ENCODE measurements around the gene WRNIP1.

DNA sequence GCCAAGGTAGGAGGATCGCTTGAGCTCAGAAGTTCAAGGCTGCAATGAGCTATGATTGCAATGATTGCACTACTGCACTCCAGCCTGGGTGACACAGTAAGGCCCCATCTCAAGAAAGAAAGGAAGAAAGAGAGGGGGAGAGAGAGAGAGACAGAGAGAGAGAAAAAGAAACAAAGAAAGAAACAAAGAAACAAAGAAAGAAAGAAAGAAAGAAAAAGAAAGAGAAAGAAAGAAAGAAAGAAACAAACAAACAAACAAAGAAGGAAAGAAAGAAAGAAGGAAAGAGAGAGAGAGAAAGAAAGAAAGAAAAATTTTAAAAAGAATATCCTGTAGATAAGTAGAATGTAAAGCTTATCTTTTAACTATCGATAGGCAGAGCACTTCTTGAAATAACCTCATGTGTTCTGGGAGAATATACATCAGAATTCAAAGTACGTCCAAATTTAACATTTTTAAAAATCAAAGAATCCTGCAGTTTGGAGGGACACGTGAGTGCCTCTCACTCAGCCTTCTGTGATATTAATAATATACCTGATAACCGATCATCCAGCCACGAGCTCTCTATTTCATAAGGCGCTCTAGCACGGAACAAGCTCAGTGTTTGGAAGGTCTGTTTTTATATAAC, 39.7 kb upstream of the WRNIP1 start:
- no peak for TF ChIP-seq ZSCAN29 (IDR thresholded peaks at IDR 0.05)
- TF ChIP-seq, protein P1, sequence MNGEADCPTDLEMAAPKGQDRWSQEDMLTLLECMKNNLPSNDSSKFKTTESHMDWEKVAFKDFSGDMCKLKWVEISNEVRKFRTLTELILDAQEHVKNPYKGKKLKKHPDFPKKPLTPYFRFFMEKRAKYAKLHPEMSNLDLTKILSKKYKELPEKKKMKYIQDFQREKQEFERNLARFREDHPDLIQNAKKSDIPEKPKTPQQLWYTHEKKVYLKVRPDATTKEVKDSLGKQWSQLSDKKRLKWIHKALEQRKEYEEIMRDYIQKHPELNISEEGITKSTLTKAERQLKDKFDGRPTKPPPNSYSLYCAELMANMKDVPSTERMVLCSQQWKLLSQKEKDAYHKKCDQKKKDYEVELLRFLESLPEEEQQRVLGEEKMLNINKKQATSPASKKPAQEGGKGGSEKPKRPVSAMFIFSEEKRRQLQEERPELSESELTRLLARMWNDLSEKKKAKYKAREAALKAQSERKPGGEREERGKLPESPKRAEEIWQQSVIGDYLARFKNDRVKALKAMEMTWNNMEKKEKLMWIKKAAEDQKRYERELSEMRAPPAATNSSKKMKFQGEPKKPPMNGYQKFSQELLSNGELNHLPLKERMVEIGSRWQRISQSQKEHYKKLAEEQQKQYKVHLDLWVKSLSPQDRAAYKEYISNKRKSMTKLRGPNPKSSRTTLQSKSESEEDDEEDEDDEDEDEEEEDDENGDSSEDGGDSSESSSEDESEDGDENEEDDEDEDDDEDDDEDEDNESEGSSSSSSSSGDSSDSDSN (IDR thresholded peaks at IDR 0.05; ENCODE audit: borderline replicate concordance in 1 of 2, low read depth in 2 of 2, low read length in 2 of 2): no peak
- 0 out of 2 replicates have a peak, but pooled peaks have one; percentile 25 for TF ChIP-seq CC2D1A (IDR thresholded peaks at IDR 0.05)
- no peak for TF ChIP-seq MEF2D (tag; conservative IDR thresholded peaks at IDR 0.05; ENCODE audit: low read depth)
- TF ChIP-seq, protein P2, sequence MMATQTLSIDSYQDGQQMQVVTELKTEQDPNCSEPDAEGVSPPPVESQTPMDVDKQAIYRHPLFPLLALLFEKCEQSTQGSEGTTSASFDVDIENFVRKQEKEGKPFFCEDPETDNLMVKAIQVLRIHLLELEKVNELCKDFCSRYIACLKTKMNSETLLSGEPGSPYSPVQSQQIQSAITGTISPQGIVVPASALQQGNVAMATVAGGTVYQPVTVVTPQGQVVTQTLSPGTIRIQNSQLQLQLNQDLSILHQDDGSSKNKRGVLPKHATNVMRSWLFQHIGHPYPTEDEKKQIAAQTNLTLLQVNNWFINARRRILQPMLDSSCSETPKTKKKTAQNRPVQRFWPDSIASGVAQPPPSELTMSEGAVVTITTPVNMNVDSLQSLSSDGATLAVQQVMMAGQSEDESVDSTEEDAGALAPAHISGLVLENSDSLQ (IDR thresholded peaks at IDR 0.05): no peak
- TF ChIP-seq POLR2A (conservative IDR thresholded peaks at IDR 0.05): no peak
- no peak for TF ChIP-seq CHD2 (IDR thresholded peaks at IDR 0.05; ENCODE audit: low read depth, low read length)
- no peak for TF ChIP-seq OTX1 (CRISPR knock-in tag; IDR thresholded peaks at IDR 0.05)
